ENCODE data around the gene DNASE2B. TPM values are rescaled to one million over a fixed set of nuclear protein-coding genes. Genes with fewer than 3 reads are reported as not detected.

DNASE2B gene
- total RNA-seq, 4 donors from 2014 or later, result 1.3 to 8.2 (median 2.9) TPM

- TF ChIP-seq CTCF (IDR thresholded peaks at IDR 0.05 in 4 of 5, conservative IDR thresholded peaks at IDR 0.05 in 1 of 5), result no peak
- intact Hi-C loops (cut with DNase I; ENCODE audit: low total_unique reads), result no loop called here
- Histone ChIP-seq H3K9me3 (no peaks in the 10 kb centered on the region), H3K4me3 (no peak overlapping the region), H3K4me1 (no peaks in the 10 kb centered on the region), H3K27ac (no peak overlapping the region), H3K36me3 (no peaks in the 10 kb centered on the region), H3K27me3 (no peaks in the 10 kb centered on the region)
- no peak for DNase-seq
- in situ Hi-C loops (cut with MboI; ENCODE audit: low sequenced_read_pairs in 4 of 4), result no loop called here
- ATAC-seq, result no peak
These were observed 52.6 kb downstream of the DNASE2B start for GRCh38 chr1:84450910-84451309.

- intact Hi-C loops (cut with DNase I; ENCODE audit: low total_unique reads), result no loop called here
- Histone ChIP-seq H3K27ac (no peak overlapping the region), H3K27me3 (no peaks in the 10 kb centered on the region), H3K36me3 (no peaks in the 10 kb centered on the region), H3K4me3 (no peak overlapping the region), H3K4me1 (no peaks in the 10 kb centered on the region), H3K9me3 (no peaks in the 10 kb centered on the region)
- ATAC-seq, result no peak
- no peak for DNase-seq
- no peak for TF ChIP-seq CTCF (IDR thresholded peaks at IDR 0.05 in 4 of 5, conservative IDR thresholded peaks at IDR 0.05 in 1 of 5)
- no peak for TF ChIP-seq POLR2A (IDR thresholded peaks at IDR 0.05)
- in situ Hi-C loops (cut with MboI; ENCODE audit: low sequenced_read_pairs in 4 of 4), result no loop called here
These were observed 54.2 kb downstream of the DNASE2B start for GRCh38 chr1:84452436-84452835.

GRCh38 chr1:84462118-84462517 is 63.8 kb downstream of the DNASE2B start:
- TF ChIP-seq POLR2A (IDR thresholded peaks at IDR 0.05) (no peak), CTCF (IDR thresholded peaks at IDR 0.05 in 4 of 5, conservative IDR thresholded peaks at IDR 0.05 in 1 of 5) (no peak)
- in situ Hi-C loops (cut with MboI; ENCODE audit: low sequenced_read_pairs in 4 of 4), result no loop called here
- H3K4me3 ChIP-seq, result no peak overlapping the region

More at GRCh38 chr1:84462118-84462517, 63.8 kb downstream of the DNASE2B start:
- no peaks in the 10 kb centered on the region for H3K9me3 ChIP-seq
- ATAC-seq, result no peak
- intact Hi-C loops (cut with DNase I; ENCODE audit: low total_unique reads), result no loop called here
- no peaks in the 10 kb centered on the region for H3K36me3 ChIP-seq
- no peak overlapping the region for H3K27ac ChIP-seq
- DNase-seq, result no peak
- no peaks in the 10 kb centered on the region for H3K4me1 ChIP-seq
- peaks cover 0 to 8% (median 0%) of the 10 kb centered on the region in 3 donors for H3K27me3 ChIP-seq

Other genes starting within 250 kb of the DNASE2B start
- gene SAMD13, start 96.8 kb upstream of the DNASE2B start, total RNA-seq, result 10 to 100 TPM in 1 of 4 donors, 1 to 10 TPM in 3; 1.5 to 10.8 (median 5.4) TPM
- 10 to 100 TPM; 35.9 to 61.9 (median 52.4) TPM for gene RPF1, start 80.8 kb downstream of the DNASE2B start, total RNA-seq
- under 1 TPM in 1 of 4 donors, not detected in 3; 0.35 TPM for gene SPATA1, start 107.9 kb downstream of the DNASE2B start, total RNA-seq
- gene GNG5, start 108.1 kb downstream of the DNASE2B start, total RNA-seq, result 100 to 1,000 TPM; 122 to 168 (median 128) TPM
- 1 to 10 TPM; 4.0 to 6.6 (median 4.7) TPM for gene CTBS, start 176.0 kb downstream of the DNASE2B start, total RNA-seq